CD4-positive, alpha-beta T cell treated with Interferon gamma for 1 hour (primary cell): ENCODE data around the gene SNUPN.
A peak's percentile ranks its signal among the peaks of the same experiment; 100 is the strongest.
"Not testable (repeated sequence)": the region's sequence is repeated elsewhere in the genome, so short reads cannot be mapped to it uniquely, and the experiment has no call there.

ENCODE experiments used
- DNase-seq: peaks from one replicate; pipeline ENCODE4 v3.0.0-alpha.2; 2020

Gene SNUPN

DNA sequence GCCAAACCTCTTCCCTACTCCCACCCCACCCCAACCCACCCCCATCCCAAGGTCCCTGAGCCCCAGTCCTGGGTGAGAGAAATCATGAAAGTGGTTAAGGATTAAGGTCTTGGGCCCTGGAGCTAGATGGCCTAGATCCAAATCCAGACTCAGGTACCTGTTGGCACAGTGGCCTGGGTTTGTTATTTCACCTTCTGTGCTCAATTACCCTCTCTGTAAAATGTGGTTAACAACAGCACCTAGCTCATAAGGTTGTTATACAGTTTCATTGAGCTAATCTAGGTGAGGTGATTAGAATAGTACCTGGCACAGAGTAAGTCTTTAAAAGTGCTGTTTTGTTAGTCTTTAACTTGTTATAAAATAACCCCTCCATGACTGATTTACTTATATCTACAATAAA lies 6.4 kb upstream of the SNUPN start:
- DNase-seq = no peak

DNA sequence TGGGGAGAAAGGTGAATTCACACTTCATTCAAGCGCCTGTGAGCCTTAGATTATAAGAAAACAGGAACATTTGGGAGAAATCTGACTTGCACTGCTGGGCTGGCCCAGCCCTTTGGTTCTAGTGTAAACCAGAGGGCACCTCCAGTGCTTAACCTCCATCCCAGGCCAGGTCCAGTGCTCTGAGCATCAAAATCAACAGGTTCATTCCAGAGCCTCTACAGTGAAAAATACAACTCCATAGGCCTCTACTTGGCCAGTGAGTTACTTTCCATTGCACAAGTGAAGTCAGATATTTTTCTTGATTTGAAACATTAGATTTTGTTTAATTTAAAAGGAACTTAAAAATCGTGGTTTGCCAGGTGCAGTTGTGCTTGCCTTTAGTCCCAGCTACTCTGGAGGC lies 3.0 kb downstream of the SNUPN start:
- no peak for DNase-seq

- no peak for DNase-seq
These were observed 4.6 kb downstream of the SNUPN start for GRCh38 chr15:75620841-75621391.

DNA sequence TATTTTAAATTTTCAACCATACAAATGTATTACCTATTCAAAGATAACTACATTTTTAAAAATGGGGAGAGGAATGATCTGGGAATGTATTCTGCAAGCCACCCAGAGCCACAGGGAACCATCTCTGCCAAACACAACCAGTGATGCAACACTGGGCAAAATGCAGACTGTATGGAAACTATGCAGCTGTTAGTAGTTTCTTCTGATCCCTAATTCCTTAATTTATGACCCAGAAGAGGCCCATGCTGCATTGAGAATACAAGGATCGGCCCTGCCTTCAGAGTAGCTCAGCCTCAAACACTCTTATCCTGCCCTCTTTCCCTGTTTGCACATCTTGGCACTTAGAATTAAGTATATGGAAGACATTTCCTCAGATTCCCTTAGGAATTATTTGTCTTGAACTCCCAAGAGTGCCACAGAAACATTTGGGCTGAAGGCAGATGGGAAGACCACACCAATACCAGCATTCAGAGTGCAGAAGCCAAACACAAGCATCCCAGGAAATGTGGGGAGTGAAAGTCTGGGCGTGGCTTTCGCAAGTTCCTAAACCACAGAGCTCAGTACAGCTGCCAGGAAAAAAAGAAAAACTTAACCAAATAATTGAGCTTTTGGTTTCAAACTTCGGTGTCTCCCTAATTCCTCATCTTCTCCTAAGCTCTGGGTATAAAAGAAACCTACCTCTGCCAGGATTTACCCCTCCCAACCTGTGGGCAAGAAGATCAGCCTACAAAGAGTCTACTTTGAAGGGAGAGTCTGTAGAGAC lies 5.3 kb downstream of the SNUPN start:
- no peak for DNase-seq

DNA sequence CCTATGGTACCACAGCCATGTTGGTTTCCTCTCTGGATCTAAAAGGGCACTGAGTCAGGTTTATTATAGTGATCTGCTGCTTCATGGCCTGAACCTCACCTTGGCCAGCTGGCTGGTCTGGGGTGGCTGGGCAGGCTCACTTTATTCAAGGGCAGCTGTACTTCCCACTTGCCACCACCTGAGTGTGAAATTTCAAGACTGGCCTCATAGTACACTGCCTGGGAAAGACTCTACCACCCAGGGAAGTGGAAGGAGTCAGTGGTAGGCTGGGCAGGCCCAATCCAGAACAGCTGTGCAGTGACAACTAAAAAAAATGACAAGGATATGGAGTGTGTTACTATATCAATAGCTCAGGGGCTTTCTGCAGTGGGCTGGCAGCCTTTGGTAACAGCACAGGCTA lies 8.8 kb downstream of the SNUPN start:
- no peak for DNase-seq

- no peak for DNase-seq
These were observed 18.5 kb downstream of the SNUPN start for GRCh38 chr15:75606711-75607699.

- DNase-seq = no peak
These were observed 19.5 kb downstream of the SNUPN start for GRCh38 chr15:75606026-75606425.

- no peak for DNase-seq
These were observed 26.1 kb downstream of the SNUPN start for GRCh38 chr15:75599401-75599800.

GRCh38 chr15:75598361-75598760 lies 27.2 kb downstream of the SNUPN start:
- no peak for DNase-seq

DNA sequence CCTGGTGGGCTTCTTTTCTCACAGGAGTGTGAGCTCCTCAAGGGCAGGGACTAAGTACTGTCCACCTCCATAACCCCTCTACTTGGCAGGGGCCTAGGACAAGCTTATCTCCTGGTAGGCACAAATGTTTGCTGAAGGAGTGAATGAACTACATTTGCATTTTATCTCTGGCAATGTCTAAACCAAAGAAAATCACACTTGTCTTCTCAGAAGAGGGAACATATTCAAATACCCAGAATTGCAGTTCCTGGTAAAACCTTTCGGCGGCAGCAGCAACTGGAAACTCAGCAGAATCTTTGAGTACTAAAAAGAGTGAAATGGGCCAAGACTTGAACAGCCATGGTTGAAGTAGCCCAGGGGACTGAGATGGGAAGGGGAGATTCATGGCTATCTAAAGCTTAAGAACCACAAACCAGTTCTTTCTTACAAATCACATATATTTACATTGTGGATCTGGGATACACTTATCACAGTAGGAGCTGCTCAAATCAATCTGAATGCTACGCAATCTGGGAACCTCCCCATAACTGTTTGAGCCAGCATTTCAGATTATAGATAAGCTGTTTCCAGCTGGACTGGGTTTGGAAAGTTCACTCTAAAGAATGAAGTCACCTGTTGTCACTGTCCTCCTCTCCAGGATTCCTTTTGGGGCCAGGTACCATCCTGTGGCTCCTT lies 27.7 kb downstream of the SNUPN start:
- DNase-seq = peak; percentile 6

DNA sequence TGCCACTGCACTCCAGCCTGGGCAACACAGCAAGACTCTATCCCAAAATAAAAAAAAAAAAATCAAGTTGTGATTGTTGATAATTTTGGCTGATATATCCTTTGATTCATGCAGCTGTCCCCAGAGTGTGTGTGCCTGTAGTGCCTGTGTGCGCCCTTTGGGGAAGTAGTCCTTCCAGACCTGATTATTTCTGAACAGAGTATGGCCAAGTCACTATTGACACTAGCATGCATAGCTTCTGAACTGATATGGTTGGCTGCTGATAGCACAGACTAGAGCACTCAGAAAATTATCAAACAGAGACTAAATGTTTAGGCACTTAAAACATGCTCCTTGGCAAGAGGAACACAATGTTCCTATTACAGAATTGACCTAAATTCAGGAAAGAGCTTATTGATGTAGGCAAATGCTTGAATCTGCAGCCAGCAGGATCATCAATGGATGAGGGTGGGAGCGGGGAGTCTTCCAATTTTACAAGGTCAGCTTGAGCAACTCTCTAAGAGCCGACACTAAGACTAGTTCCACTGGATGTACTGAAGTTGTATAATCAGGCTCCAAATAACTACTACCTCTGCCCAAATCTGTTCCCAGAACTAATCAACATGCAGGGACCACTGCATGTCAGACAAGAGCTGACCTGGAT lies 28.7 kb downstream of the SNUPN start:
- no peak for DNase-seq

GRCh38 chr15:75594276-75594675 lies 31.2 kb downstream of the SNUPN start:
- no peak for DNase-seq

DNA sequence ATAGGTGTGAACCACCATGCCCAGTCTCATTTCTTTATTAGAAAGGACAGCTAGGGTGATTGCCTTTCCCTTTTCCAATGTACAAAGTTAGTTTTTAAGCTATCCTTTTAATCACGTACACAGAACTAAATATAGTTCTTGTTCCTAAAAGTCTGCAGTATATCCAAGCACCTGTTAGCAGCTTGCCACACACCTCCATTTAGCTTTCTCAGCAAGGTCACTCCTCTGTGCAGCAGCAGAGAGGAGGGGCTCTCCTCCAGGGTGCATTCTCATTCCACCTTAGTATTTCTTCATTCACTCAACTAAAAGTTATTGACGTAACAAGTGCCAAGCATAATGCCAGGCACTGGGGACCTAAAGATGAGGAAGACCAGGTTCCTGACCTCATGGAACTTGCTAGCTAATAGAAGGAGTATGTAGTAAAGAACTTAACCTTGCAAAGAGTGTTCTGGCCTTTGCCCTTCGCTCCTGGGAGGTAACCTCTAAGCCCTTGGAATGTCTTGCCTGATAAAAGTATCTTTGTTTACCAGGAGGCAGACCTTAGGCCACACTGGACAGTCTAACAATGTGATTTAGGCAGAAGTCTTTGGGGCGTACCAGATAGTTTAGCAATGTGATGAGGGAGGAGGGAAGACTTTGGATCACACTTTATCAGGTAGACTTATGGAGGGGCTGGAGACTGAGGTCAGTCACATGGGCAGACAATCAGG lies 33.7 kb downstream of the SNUPN start:
- no peak for DNase-seq

DNA sequence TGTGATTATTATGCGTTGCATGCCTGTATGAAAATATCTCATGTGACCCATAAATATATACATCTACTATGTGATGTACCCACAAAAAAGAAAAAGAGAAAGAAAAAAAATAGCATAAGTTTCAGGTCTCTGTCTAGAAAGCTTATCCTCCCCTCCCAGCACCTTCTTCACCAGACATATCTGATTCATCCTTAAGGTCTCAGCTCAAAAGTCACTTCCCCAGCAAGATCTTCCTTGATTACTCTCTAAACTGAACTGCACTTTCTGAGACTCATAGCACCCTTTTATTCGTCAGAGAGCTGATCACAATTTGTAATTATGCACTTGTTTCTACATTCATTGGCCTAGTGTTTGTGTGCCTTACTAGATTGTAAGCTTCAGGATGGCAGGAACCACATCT lies 35.3 kb downstream of the SNUPN start:
- no peak for DNase-seq

GRCh38 chr15:75589071-75589470 lies 36.5 kb downstream of the SNUPN start:
- DNase-seq = no peak

- DNase-seq = not testable (repeated sequence)
These were observed 39.1 kb downstream of the SNUPN start for GRCh38 chr15:75586422-75586821.

DNA sequence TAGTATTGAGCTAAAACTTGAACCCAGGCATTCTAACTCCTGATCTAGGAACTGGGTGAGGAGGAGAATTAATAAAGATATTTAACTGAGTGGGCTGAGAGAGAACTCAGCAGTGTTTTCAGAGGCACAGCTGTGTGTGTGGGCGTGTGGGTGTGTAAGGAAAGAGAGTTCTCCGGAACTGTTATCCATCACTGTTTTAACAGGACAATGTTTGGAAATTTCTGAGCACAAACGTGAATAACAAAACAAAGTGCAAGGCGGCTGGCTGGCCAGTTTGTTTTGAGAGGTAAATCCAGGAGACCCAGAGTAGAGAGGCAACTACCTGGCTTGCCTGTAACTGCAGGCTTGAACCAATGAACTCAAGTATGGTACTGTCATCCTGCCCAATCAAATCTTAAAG lies 41.4 kb downstream of the SNUPN start:
- DNase-seq = no peak

- DNase-seq = no peak
These were observed 41.8 kb downstream of the SNUPN start for GRCh38 chr15:75583701-75584100.

DNA sequence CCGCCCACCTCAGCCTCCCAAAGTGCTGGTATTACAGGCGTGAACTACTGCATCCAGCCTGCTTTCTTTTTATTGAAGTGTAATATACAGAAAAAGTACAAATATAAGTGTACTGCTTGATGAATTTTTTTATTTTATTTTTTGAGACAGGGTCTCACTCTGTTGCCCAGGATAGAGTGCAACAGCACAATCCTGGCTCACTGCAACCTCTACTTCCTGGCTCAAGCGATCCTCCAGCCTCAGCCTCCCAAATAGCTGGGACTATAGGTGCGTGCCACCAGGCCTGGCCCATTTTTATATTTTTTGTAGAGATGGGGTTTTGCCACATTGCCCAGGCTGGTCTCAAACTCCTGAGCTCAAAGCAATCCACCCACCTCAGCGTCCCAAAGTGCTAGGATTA lies 42.6 kb downstream of the SNUPN start:
- DNase-seq = not testable (repeated sequence)

GRCh38 chr15:75578948-75579920 lies 46.3 kb downstream of the SNUPN start, which contains the start of gene PTPN9:
Gene PTPN9 (minus strand): TSS chr15:75579315. CDS start chr15:75578776, 539 bp downstream.
- peak; percentile 62 for DNase-seq
